ENCODE results near the gene IMMP2L.
A peak's percentile ranks its signal among the peaks of the same experiment; 100 is the strongest.

IMMP2L gene

GRCh38 chr7:111242141-111242755 is 320.0 kb downstream of the IMMP2L start:
- H3F3A ChIP-seq (ENCODE audit: low read depth): no peaks in the 10 kb centered on the region
- peaks cover 12% of the 10 kb centered on the region for H3K4me1 ChIP-seq (ENCODE audit: insufficient read depth, low read length, poor library complexity, severe bottlenecking)
- no peak overlapping the region for H3K4me2 ChIP-seq (ENCODE audit: low read depth, low read length, poor library complexity, severe bottlenecking)
- no peak for TF ChIP-seq CTCF (conservative IDR thresholded peaks at IDR 0.05; ENCODE audit: low read length)
- no peak for TF ChIP-seq EZH2phosphoT487 (IDR thresholded peaks at IDR 0.05; ENCODE audit: borderline replicate concordance)
- H2AFZ ChIP-seq (ENCODE audit: low read length): no peak overlapping the region
- no peaks in the 10 kb centered on the region for H3K9me3 ChIP-seq (ENCODE audit: insufficient read depth, low read depth, low read length)
- H3K4me3 ChIP-seq (ENCODE audit: low read length, poor library complexity, severe bottlenecking): no peak overlapping the region
- no peaks in the 10 kb centered on the region for H3K79me2 ChIP-seq (ENCODE audit: insufficient read depth, low read length)
- H3K9me2 ChIP-seq (replicated peaks; ENCODE audit: low read depth, low read length): no peaks in the 10 kb centered on the region
- H4K20me1 ChIP-seq (ENCODE audit: insufficient read depth, low read length, poor library complexity, severe bottlenecking): no peaks in the 10 kb centered on the region
- no peaks in the 10 kb centered on the region for H3K36me3 ChIP-seq (ENCODE audit: insufficient read depth, low read length)
- H3K9ac ChIP-seq (ENCODE audit: low read depth, low read length, poor library complexity, severe bottlenecking): no peak overlapping the region
- no peaks in the 10 kb centered on the region for H3K27me3 ChIP-seq (ENCODE audit: insufficient read depth, low read length, poor library complexity, severe bottlenecking)

- no peaks in the 10 kb centered on the region for H3K27me3 ChIP-seq (ENCODE audit: insufficient read depth, low read length, poor library complexity, severe bottlenecking)
- no peak overlapping the region for H3K4me3 ChIP-seq (ENCODE audit: low read length, poor library complexity, severe bottlenecking)
- H3F3A ChIP-seq (ENCODE audit: low read depth): no peaks in the 10 kb centered on the region
- H3K4me1 ChIP-seq (ENCODE audit: insufficient read depth, low read length, poor library complexity, severe bottlenecking): peaks cover 12% of the 10 kb centered on the region
- H3K4me2 ChIP-seq (ENCODE audit: low read depth, low read length, poor library complexity, severe bottlenecking): no peak overlapping the region
- H3K79me2 ChIP-seq (ENCODE audit: insufficient read depth, low read length): no peaks in the 10 kb centered on the region
- no peak overlapping the region for H2AFZ ChIP-seq (ENCODE audit: low read length)
- no peaks in the 10 kb centered on the region for H3K36me3 ChIP-seq (ENCODE audit: insufficient read depth, low read length)
- no peak for TF ChIP-seq EZH2phosphoT487 (IDR thresholded peaks at IDR 0.05; ENCODE audit: borderline replicate concordance)
- no peak for TF ChIP-seq CTCF (conservative IDR thresholded peaks at IDR 0.05; ENCODE audit: low read length)
- no peaks in the 10 kb centered on the region for H4K20me1 ChIP-seq (ENCODE audit: insufficient read depth, low read length, poor library complexity, severe bottlenecking)
- no peak overlapping the region for H3K9ac ChIP-seq (ENCODE audit: low read depth, low read length, poor library complexity, severe bottlenecking)
- no peaks in the 10 kb centered on the region for H3K9me3 ChIP-seq (ENCODE audit: insufficient read depth, low read depth, low read length)
- no peaks in the 10 kb centered on the region for H3K9me2 ChIP-seq (replicated peaks; ENCODE audit: low read depth, low read length)
Measured at GRCh38 chr7:111240371-111240770, 321.9 kb downstream of the IMMP2L start.

GRCh38 chr7:111239437-111239836 is 322.9 kb downstream of the IMMP2L start:
- H4K20me1 ChIP-seq (ENCODE audit: insufficient read depth, low read length, poor library complexity, severe bottlenecking): no peaks in the 10 kb centered on the region
- no peaks in the 10 kb centered on the region for H3F3A ChIP-seq (ENCODE audit: low read depth)
- no peaks in the 10 kb centered on the region for H3K27me3 ChIP-seq (ENCODE audit: insufficient read depth, low read length, poor library complexity, severe bottlenecking)
- H3K36me3 ChIP-seq (ENCODE audit: insufficient read depth, low read length): no peaks in the 10 kb centered on the region
- H3K4me2 ChIP-seq (ENCODE audit: low read depth, low read length, poor library complexity, severe bottlenecking): peak overlapping the region; percentile 56
- no peak overlapping the region; the same call in 1 of the 2 replicates for H2AFZ ChIP-seq (ENCODE audit: low read length)
- peaks cover 12% of the 10 kb centered on the region for H3K4me1 ChIP-seq (ENCODE audit: insufficient read depth, low read length, poor library complexity, severe bottlenecking)
- H3K79me2 ChIP-seq (ENCODE audit: insufficient read depth, low read length): no peaks in the 10 kb centered on the region
- TF ChIP-seq EZH2phosphoT487 (IDR thresholded peaks at IDR 0.05; ENCODE audit: borderline replicate concordance) (no peak), CTCF (conservative IDR thresholded peaks at IDR 0.05; ENCODE audit: low read length) (no peak)
- H3K9ac ChIP-seq (ENCODE audit: low read depth, low read length, poor library complexity, severe bottlenecking): no peak overlapping the region
- H3K4me3 ChIP-seq (ENCODE audit: low read length, poor library complexity, severe bottlenecking): no peak overlapping the region
- no peaks in the 10 kb centered on the region for H3K9me3 ChIP-seq (ENCODE audit: insufficient read depth, low read depth, low read length)
- H3K9me2 ChIP-seq (replicated peaks; ENCODE audit: low read depth, low read length): no peaks in the 10 kb centered on the region

Data from Loucy (cell line).